HG02798 (cell line): Measurements from ENCODE around the gene TECPR2.
"Not testable (repeated sequence)": the region's sequence is repeated elsewhere in the genome, so short reads cannot be mapped to it uniquely, and the experiment has no call there.

Experiments used
- ATAC-seq: cut with Tn5 transposase; IDR thresholded peaks from one replicate; pipeline ENCODE4 v1.9.1; 2021; ENCODE audit warnings: mild to moderate bottlenecking; ENCODE audit not compliant: unreplicated experiment, poor library complexity

Gene TECPR2

DNA sequence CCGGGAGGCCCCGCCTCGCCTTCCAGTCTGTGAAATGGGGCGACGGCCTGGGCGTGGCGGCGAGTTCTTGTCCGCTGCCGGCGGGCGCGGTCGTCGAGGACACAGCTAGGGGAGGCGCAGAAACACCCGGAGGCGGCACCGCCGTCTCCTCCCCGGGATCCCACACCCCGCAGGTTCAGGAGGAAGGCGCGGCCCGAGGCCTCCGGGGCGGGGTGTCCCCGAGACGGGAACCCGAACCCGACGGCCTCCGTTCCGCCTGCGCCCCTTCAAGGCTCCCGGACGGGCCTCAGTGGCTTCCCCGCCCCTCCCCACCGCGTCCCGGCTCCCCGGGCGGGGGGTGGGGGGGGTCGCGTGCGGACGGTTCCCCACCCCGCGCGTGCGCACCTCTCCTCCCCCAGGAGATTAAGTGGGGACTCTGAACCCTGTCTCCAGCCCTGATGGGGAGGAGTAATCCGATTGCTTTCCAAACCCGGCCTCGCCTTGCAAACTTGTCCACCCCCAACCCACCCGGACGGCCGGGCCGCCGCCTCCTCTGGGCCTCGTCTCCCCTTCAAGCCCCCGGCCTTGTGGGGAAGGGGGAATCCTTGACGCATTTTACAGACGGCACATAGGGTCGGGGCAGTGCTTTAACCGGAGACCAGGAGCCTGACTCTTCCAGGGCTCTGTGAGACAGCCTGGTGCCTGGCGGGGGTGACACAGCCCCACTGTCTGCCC, 182.2 kb downstream of the TECPR2 start:
- no peak for ATAC-seq

DNA sequence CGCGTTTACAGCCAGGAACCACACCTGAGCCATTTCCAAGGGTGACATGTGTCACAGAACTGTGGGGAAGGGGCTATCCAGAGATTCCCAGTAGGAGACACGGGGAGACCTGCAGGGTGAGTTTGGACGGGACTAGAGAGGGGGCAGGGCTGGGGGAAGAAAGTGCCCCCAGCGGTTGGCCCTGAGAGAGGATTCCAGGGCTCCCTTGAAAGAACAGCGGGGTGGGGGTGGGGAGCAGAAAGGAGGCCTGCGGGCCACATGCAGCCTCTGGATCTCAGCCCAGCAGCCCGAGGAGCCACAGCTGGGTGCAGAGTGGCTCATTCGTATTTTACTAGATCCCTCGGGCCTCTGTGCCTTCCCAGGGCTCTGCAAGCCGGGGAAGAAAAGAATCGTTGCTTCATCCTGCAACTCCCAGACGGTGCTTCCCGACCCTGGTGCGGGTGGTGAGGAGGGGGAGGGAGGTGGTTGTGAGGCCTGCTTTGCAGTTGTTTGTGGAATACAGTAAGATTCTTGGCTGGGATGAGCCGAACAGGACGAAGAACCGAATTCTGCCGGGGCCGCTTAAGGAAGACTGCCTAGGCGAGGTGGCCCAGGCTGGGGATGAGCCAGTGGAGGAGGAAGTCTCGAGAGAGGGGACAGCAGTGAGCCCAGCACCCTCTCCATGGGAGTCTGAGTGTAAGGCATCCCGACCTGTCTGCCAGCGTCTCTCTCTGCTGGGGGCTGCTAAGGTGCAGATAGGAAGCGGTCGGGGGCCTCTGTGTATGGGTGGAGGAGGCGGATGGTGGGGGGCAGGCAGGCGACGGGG, 182.9 kb downstream of the TECPR2 start:
- no peak for ATAC-seq

DNA sequence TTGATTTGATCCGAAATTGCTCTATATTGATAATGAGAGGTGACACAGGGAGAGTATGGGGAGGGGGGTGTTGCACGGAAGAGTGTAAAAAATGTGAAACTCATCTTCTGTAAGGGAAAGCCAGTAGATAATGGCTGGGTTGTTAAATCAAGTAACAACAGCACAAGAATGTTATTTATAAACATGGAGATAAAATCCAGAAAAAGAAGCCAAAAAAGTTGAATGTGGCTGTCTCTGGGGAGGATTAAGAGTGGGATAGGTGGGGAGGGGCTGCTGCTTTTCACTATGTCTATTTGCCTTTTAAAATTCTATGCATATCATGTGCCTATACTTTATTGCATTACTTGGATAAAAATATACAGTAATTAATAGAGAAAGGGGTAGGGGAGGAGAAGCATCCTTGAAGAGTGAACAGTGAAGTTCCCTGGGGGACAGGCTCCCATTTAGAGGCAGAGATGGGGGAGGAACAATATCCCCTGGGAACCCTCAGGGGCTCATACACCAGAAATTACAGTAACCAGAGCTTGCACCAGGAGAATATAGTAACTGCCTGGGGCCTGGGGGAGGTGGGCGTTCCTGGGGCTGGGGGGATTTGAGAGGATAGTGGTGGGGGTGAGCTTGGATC, 186.0 kb downstream of the TECPR2 start:
- no peak for ATAC-seq

DNA sequence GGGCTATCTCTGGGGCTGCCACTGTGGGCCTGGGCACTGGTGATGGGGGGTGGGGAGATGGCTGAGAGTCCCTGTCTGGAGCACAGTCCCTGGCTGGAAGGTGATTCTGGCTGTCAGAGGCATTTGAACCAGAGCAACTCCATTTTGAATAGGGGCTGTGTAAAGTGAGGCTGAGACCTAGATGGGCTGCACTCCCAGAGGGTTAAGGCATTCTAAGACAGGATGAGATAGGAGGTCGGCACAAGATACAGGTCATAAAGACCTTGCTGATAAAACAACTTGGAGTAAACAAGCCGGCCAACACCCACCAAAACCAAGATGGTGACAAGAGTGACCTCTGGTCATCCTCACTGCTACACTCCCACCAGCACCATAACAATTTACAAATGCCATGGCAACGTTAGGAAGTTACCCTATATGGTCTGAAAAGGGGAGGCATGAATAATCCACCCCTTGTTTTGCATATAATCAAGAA, 188.2 kb downstream of the TECPR2 start:
- not testable (repeated sequence) for ATAC-seq
